Uterus (tissue), 4 donors: ENCODE measurements around the gene DNAJC21. TPM values are rescaled to one million over a fixed set of nuclear protein-coding genes. Genes with fewer than 3 reads are reported as not detected.
"Not testable (repeated sequence)": the region's sequence is repeated elsewhere in the genome, so short reads cannot be mapped to it uniquely, and the experiment has no call there.

Experiments used
- DNase-seq, 2 donors: peaks; one replicate each; pipeline ENCODE4 v3.0.0-alpha.2; 2019 to 2020
- H3K27ac ChIP-seq, 2 donors: fragments of 200-600 bp; sonication (generic); 1 replicate in 1 of 2; 2 replicates in 1 of 2; pipeline ENCODE4 v1.5.1; 2016 to 2018
- H3K27me3 ChIP-seq, 2 donors: fragments of 200-600 bp; sonication (generic); one replicate each; pipeline ENCODE4 v1.5.1; 2018 to 2019; ENCODE audit warnings: control low read depth in 1 of 2
- H3K36me3 ChIP-seq, 2 donors: fragments of 200-600 bp; sonication (generic); one replicate each; pipeline ENCODE4 v1.5.1; 2019; ENCODE audit warnings: control low read depth in 1 of 2
- H3K4me1 ChIP-seq, 2 donors: fragments of 200-600 bp; sonication (generic); one replicate each; pipeline ENCODE4 v1.5.1; 2018 to 2019; ENCODE audit warnings: control low read depth in 1 of 2
- H3K4me3 ChIP-seq, 2 donors: fragments of 200-600 bp; sonication (generic); 1 replicate in 1 of 2; 2 replicates in 1 of 2; pipeline ENCODE4 v1.5.1; 2018 to 2019; ENCODE audit warnings: mild to moderate bottlenecking in 1 of 2
- H3K9me3 ChIP-seq, 2 donors: fragments of 200-600 bp; sonication (generic); one replicate each; pipeline ENCODE4 v1.5.1; 2019; ENCODE audit warnings: control low read depth in 1 of 2
- POLR2A ChIP-seq, 2 donors: fragments of 450-650 bp; IDR thresholded peaks; one replicate each; pipeline ENCODE4 v1.6.1; 2016; ENCODE audit warnings: antibody characterized with exemption in 2 of 2, mild to moderate bottlenecking in 1 of 2, moderate library complexity in 1 of 2
- intact Hi-C: fragments of 100-400 bp; cut with DNase I; formaldehyde crosslinking; loops from one replicate; pipeline ENCODE4 v1.15.1; 2023; ENCODE audit warnings: low total_unique reads
- total RNA-seq, 4 donors: library from RNA; depleted of rRNA in 3 of 4; stranded (reverse); fragments of >200 nt in 3 of 4; gene quantifications; one replicate each; pipeline versions ENCODE4 v1.1.0 to v1.2.4, GENCODE V29; 2014 to 2023
- TF ChIP-seq, protein P1 (sequence below), 4 experiments: fragments of 200-600 bp in 2 of 4; fragments of 450-650 bp in 2 of 4; sonication (generic) in 2 of 4; IDR thresholded peaks; one replicate each; pipeline ENCODE4 v1.5.1; 2016 to 2019; ENCODE audit warnings: antibody characterized with exemption in 4 of 4, mild to moderate bottlenecking in 2 of 4, moderate library complexity in 1 of 4
- donor health status: DM: yes; HTN: yes; CAD: no.

Gene DNAJC21
- total RNA-seq, 4 donors from 2014 or later, result 15.9 to 55.4 (median 44.0) TPM

DNA sequence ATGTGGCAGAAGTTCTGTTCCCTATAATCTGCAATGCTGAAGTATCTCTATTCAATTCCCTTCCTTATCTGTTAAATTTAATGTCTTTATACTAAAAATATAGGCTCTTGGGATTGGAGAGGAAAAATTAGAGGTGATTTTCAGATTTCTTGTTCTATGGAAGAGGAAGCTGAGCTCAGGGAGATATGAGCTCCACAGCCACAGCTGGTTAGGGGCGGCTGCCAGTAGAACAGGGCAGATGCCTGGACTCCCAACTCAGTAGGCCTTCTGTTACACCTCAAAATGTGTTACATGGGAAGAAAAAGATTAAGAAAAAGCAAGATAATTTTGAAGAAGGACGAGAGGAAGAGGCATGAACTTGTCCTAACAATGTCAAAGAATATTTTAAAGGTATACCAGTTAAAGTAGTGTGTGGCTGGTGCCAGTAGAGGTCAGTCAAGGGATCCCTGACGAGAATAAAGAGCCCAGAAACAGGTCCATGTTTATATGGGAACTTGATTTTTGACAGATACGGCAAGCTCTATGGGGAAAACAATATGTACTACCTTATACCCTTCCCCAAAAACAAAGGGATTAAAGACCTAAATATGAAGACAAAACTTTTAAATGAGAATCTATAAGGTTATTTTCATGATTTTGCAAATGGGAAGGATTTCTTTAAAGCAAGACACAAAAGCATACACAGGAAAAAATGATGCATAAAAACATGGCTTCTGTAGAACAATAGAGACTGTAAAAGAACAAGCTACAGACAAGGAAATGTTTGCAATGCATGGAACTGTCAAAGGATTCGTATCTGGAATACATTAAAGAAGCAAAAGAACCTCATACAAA is 28.7 kb downstream of the DNAJC21 start:
- no peaks in the 10 kb centered on the region for H3K36me3 ChIP-seq
- intact Hi-C loops, result no loop called here
- H3K9me3 ChIP-seq, result no peaks in the 10 kb centered on the region
- H3K4me3 ChIP-seq, result no peak overlapping the region
- no peaks in the 10 kb centered on the region for H3K27me3 ChIP-seq
- H3K27ac ChIP-seq, result peak overlapping the region in 1 of 2 donors; percentile 11
- DNase-seq, result peak in 1 of 2 donors; percentile 26
- TF ChIP-seq POLR2A (IDR thresholded peaks at IDR 0.05), result no peak
- TF ChIP-seq, protein P1, sequence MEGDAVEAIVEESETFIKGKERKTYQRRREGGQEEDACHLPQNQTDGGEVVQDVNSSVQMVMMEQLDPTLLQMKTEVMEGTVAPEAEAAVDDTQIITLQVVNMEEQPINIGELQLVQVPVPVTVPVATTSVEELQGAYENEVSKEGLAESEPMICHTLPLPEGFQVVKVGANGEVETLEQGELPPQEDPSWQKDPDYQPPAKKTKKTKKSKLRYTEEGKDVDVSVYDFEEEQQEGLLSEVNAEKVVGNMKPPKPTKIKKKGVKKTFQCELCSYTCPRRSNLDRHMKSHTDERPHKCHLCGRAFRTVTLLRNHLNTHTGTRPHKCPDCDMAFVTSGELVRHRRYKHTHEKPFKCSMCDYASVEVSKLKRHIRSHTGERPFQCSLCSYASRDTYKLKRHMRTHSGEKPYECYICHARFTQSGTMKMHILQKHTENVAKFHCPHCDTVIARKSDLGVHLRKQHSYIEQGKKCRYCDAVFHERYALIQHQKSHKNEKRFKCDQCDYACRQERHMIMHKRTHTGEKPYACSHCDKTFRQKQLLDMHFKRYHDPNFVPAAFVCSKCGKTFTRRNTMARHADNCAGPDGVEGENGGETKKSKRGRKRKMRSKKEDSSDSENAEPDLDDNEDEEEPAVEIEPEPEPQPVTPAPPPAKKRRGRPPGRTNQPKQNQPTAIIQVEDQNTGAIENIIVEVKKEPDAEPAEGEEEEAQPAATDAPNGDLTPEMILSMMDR (IDR thresholded peaks at IDR 0.05), result peak in 3 of 4 experiments; percentile 11 to 56 (median 33)
- H3K4me1 ChIP-seq, result no peaks in the 10 kb centered on the region

DNA sequence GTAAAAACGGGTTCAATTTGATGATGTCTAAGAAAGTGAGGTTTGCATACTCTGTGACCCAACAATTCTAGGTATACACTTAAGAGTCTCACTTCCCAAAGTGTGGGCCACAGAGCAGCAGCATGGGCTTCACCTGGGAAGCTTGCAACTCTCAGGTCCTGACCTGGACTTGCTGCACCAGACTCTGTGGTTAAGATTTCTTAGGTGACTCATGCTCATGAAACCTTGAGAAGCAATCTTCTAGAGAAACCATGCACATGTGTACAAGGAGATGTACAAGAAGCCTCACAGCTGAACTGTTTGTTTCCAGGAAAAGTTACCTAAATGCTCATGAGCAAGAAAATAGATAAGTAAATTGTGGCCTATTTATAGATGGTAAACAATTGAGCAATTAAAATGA is 30.0 kb downstream of the DNAJC21 start:
- Histone ChIP-seq H3K36me3 (no peaks in the 10 kb centered on the region), H3K27ac (no peak overlapping the region), H3K4me3 (no peak overlapping the region), H3K4me1 (no peaks in the 10 kb centered on the region), H3K27me3 (no peaks in the 10 kb centered on the region), H3K9me3 (no peaks in the 10 kb centered on the region)
- TF ChIP-seq, protein P1 (IDR thresholded peaks at IDR 0.05), result no peak
- TF ChIP-seq POLR2A (IDR thresholded peaks at IDR 0.05), result no peak
- no peak for DNase-seq
- intact Hi-C loops, result no loop called here

DNA sequence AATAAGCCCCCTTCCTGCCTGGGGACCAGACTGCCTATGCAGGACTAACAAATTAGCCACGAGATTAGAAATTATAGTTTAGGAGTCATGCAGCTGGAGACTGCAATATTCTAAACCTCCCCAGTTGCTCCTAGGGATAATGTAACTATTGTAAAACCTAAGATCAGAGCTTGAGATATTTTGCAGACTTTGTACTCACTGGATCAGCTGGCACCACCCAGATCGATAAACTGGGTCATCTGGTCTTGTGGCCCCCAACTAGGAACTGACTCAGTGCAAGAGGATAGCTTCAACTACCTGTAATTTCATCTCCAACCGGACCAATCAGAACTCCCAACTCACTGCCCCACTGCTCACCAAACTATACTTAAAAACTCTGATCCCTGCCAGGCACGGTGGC is 38.2 kb downstream of the DNAJC21 start:
- Histone ChIP-seq H3K27me3 (no peaks in the 10 kb centered on the region), H3K9me3 (no peaks in the 10 kb centered on the region), H3K36me3 (no peaks in the 10 kb centered on the region), H3K4me1 (no peaks in the 10 kb centered on the region), H3K4me3 (no peak overlapping the region), H3K27ac (no peak overlapping the region)
- no peak for DNase-seq
- TF ChIP-seq POLR2A (IDR thresholded peaks at IDR 0.05), result no peak
- TF ChIP-seq, protein P1 (IDR thresholded peaks at IDR 0.05), result no peak
- intact Hi-C loops, result no loop called here

DNA sequence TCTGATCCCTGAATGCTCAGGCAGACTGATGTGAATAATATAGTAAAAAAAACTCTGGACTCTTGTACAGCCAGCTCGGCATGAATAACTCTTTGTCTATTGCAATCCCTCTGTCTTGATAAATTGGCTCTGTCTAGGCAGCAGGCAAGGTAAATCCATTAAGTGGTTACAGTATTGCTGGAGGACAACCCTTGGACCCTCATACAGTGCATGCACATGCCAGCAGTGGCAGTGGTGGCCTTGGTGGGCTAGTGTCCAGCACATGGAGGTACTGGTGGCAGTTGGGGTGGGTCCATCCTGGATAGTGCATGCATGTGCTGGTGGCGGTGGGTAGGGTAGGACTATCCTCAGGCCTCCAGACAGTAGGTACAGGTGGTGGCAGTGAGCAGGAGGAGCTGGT is 38.9 kb downstream of the DNAJC21 start:
- TF ChIP-seq POLR2A (IDR thresholded peaks at IDR 0.05), result no peak
- TF ChIP-seq, protein P1 (IDR thresholded peaks at IDR 0.05), result no peak

DNA sequence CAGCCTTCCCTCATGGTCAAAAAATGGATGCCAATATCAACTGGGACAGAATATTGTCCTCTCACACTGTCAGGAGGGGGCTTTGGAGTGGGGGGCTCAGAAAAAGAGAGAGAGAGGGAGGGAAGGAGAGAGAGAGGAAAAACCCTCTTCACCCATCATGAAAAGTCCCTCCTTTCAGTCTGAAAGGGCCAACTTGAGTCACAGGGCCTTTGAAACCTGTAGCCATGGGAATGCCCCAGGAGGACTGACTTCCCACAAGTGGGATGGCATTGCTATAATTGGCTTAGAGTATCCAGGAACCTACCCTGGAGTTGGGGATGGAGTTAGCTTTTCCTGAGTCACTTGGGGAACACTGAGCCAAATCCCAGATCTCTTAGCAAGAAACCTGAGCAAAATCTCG is 41.2 kb downstream of the DNAJC21 start:
- Histone ChIP-seq H3K27ac (no peak overlapping the region), H3K4me1 (no peaks in the 10 kb centered on the region), H3K9me3 (no peaks in the 10 kb centered on the region), H3K27me3 (no peaks in the 10 kb centered on the region), H3K36me3 (no peaks in the 10 kb centered on the region), H3K4me3 (no peak overlapping the region)
- TF ChIP-seq, protein P1 (IDR thresholded peaks at IDR 0.05), result no peak
- TF ChIP-seq POLR2A (IDR thresholded peaks at IDR 0.05), result no peak
- no peak for DNase-seq
- intact Hi-C loops, result no loop called here

More for the DNA sequence above, 38.9 kb downstream of the DNAJC21 start:
- Histone ChIP-seq H3K27ac (no peak overlapping the region), H3K4me1 (no peaks in the 10 kb centered on the region), H3K27me3 (no peaks in the 10 kb centered on the region), H3K9me3 (no peaks in the 10 kb centered on the region), H3K4me3 (no peak overlapping the region), H3K36me3 (no peaks in the 10 kb centered on the region)
- intact Hi-C loops, result no loop called here
- DNase-seq, result no peak

DNA sequence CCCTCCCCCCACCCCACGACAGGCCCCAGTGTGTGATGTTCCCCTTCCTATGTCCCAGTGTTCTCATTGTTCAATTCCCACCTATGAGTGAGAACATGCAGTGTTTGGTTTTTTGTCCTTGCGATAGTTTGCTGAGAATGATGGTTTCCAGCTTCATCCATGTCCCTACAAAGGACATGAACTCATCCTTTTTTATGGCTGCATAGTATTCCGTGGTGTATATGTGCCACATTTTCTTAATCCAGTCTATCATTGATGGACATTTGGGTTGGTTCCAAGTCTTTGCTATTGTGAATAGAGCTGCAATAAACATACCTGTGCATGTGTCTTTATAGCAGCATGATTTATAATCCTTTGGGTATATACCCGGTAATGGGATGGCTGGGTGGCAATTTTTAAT is 42.3 kb downstream of the DNAJC21 start:
- intact Hi-C loops, H3K27ac ChIP-seq, H3K27me3 ChIP-seq, H3K36me3 ChIP-seq, H3K4me3 ChIP-seq, H3K4me1 ChIP-seq, H3K9me3 ChIP-seq, DNase-seq: not testable (repeated sequence)
